ENCODE results near the gene EMP2.
"Not testable (repeated sequence)": the region's sequence is repeated elsewhere in the genome, so short reads cannot be mapped to it uniquely, and the experiment has no call there.

EMP2 gene

GRCh38 chr16:10552281-10552680, 28.1 kb downstream of the EMP2 start:
- no peak for DNase-seq (ENCODE audit: low read depth, low spot score)

- no peak for DNase-seq (ENCODE audit: low read depth, low spot score)
These were observed 28.5 kb downstream of the EMP2 start for GRCh38 chr16:10551881-10552280.

DNA sequence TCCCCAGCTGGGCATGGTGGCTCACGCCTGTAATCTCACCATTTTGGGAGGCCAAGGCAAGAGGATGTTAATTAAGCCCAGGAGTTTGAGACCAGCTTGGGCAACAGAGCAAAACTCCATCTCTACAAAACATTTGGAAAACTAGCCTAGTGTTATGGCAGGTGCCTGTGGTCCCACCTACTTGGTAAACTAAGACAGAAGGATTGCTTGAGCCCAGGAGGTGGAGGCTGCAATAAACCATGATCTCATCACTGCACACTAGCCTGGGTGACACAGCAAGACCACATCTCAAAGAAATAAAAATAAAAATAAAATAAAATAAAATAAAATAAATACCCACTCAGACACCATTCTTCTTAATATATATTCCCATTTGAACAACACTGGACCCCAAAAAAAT, 32.0 kb downstream of the EMP2 start:
- DNase-seq (ENCODE audit: low read depth, low spot score) = no peak

DNA sequence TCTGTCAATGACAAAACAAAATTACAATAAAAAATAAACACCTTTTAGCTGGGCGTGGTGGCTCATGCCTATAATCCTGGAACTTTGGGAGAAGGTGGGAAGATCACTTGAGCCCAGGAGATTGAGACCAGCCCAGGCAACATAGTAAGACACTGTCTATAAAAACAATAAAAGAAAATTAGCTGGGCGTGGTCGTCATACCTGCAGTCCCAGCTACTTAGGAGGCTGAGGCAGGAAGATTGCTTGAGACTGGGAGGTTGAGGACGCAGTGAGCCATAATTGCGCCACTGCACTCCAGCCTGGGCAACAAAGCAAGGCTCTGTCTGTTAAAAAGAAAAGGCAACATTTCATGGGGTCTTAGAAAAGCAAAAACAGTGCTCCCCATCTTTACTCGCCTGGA, 32.7 kb downstream of the EMP2 start:
- no peak for DNase-seq (ENCODE audit: low read depth, low spot score)

DNA sequence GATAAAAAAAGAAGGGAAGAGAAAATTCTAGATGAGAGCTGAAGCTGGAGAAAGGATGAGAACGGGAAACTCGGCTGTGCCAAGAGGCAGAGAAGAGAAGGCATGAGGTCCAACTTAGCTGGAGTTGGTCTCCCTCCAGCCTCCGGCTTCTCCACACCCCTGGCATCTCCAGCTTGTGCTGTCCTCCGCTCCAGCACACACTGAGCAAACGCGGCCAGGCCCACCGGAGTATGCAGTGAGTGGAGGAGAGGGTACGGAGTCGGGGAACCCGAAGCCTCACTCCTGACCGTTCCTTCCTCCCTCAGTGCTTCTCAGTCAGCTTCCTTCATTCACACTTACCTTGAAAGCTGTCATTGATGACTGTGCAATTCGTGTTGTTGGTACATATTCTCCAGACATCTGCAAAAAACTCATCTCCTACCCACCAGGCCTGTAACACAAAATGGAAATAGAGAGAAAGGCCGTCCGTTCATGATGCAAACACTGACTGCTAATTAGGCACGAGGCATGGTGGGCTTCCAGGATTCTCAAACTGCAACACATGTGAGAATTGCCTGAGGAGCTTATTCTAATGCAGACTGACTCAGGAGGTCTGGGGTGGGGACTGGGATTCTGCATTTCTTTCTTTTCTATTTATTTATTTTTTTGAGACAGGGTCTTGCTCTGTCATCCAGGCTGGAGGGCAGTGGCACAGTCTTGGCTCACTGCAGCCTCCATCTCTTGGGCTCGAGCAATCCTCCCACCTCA, 37.0 kb downstream of the EMP2 start:
- no peak for DNase-seq (ENCODE audit: low read depth, low spot score)

DNA sequence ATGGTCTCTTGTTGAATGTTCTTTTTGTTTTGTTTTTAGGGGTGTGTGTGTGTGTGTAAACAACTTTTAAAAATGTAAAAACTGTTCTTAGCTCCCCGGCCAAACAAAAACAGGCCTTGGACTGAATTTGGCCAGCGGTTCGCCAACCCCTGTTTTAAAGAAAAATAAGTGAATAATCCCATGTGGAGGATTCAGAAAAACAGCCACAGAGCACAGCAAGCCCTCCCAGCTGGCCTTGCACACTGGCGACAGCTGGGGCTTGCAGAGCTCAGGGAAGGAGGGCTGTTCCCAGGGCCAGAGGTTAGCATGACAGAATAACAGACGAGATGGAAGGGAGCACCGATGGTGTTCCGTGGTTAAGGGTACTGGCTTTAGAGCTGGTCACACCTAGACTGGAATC, 39.0 kb downstream of the EMP2 start:
- DNase-seq (ENCODE audit: low read depth, low spot score) = no peak

DNA sequence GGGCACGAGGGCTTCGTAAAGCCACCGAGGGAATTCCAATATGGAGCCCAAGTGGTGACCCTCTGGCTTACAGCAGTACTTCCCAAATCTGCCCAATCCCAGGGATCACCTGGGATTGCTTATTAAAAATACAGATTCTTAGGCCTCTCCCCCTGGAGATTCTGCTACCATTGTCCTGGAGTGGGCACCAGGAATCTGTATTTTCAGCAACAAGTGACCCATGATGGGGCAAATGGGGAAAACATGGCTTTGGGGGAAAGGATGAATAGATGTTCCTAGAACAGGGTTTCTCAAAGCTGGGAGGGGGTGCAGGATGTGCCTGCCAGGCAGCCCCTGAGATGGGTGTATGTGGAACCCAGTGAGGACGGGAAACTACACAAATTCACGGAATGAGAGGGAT, 40.6 kb downstream of the EMP2 start:
- no peak for DNase-seq (ENCODE audit: low read depth, low spot score)

GRCh38 chr16:10539236-10539635, 41.2 kb downstream of the EMP2 start:
- no peak for DNase-seq (ENCODE audit: low read depth, low spot score)

DNA sequence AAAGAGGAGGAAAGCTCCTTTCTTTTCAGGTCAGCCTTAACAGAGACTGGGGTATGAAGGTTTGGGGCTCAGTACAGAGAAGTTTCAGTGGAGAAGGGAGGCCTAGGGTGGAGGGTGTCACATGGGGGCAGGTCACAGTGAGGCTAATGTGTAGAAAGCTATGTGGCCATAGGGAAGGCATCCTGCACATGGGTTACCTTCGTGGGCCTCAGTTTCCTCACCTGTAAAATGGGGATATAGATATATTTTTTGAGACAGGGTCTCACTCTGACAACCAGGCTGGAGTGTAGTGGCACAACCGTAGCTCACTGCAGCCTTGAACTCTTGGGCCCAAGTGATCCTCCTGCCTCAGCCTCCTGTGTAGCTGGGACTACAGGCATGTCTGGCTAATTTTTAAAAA, 41.8 kb downstream of the EMP2 start:
- DNase-seq (ENCODE audit: low read depth, low spot score) = no peak

DNA sequence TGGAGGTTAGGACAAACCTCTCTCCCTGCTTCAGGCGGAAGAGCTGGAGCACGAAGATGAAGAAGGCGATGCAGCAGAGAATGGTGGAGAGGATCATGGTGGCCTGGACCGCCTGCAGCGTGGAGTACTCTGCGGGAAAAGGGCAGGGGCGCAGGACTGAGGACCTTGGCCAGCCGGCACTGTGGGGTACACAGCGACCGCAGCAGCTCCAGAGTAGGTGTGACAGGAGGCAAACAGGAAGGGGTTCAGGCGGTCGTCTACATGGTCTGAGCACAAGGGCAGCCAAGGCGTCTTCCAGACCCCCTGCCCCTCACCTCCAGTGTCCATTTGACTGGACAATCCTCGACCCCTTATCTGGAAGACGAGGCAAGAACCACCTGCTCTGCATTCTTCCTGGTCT, 42.5 kb downstream of the EMP2 start:
- no peak for DNase-seq (ENCODE audit: low read depth, low spot score)

GRCh38 chr16:10536814-10537389, 43.5 kb downstream of the EMP2 start:
- no peak for DNase-seq (ENCODE audit: low read depth, low spot score)

GRCh38 chr16:10536328-10536727, 44.1 kb downstream of the EMP2 start:
- not testable (repeated sequence) for DNase-seq (ENCODE audit: low read depth, low spot score)

- DNase-seq (ENCODE audit: low read depth, low spot score) = no peak
These were observed 44.9 kb downstream of the EMP2 start for GRCh38 chr16:10535461-10535860.

DNA sequence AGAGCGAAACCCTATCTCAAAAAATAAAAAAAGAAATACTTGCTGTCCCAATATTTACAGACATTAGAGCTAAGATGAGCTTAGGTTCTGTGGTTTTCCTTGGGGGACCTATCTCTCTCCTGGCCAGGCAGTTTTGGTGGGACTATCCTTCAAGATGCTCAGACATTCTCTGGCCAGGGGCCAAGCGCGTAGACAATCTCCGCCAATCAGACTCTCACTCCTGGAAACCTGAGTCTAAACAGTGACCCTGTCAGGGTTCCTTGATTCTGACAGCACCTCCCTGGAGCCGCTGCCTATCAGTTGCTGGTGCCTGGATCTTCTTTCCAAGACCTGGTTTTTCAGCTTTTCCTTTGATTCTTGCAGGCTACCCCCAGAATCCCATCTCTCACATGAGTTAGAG, 45.6 kb downstream of the EMP2 start:
- DNase-seq (ENCODE audit: low read depth, low spot score) = peak; percentile 23

GRCh38 chr16:10533612-10534011, 46.8 kb downstream of the EMP2 start:
- DNase-seq (ENCODE audit: low read depth, low spot score) = not testable (repeated sequence)

GRCh38 chr16:10531582-10531981, 48.8 kb downstream of the EMP2 start:
- DNase-seq (ENCODE audit: low read depth, low spot score) = no peak

- DNase-seq (ENCODE audit: low read depth, low spot score) = no peak
These were observed 49.7 kb downstream of the EMP2 start for GRCh38 chr16:10530685-10531084.

DNA sequence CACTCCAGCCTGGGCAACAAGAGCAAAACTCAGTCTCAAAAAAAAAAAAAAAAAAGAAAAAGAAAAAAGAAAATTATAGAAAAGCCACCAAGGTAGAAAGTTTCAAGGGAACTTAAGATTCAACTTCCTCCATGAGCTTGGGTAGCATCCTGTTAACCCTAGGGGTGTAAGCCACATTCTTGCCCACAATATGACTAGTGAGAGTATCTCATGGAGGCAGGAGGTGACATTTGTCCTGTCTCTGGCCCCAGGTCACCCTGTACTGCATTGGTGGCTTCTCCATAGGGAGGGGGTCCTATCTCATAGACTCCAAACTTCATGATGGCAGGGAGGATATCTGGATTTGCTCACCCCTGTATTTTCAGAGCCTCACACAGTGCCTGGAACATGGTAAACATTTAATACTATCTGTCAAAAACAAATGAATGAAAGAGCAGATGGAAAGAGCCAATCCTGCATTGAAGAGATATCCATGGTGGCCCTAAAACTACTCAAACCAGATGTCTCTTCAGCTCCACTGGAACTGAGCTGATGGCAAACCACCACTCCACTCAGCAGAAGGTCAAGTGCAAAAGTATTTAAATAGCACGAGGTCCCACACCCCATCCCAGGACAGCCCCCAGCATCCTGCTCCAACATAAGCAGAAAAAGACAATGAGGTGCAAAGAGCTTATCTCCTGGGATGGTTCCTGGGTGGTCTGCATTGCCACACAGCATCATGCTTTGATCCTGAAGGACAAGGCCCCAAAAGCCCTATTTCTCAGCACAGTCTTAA, 50.3 kb downstream of the EMP2 start:
- DNase-seq (ENCODE audit: low read depth, low spot score) = no peak

DNA sequence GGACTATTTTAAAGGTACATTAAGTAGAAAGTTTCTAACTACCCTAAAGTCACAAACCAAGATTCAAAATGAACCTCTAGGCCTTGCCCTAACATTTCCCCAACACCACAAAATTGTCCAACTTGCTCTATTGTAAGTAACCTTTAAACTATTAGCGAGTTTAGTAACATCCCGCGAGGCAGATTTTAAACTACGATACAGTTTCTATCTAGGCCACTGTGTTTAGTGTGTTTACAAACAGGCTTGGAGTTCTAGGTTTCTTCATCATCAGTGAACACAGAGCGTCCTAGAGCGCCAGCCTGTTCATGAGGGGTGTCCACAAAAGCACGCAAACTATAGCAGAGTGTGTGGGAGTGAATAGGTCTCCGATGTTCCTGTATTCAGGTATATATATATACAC, 51.8 kb downstream of the EMP2 start:
- DNase-seq (ENCODE audit: low read depth, low spot score) = no peak

DNA sequence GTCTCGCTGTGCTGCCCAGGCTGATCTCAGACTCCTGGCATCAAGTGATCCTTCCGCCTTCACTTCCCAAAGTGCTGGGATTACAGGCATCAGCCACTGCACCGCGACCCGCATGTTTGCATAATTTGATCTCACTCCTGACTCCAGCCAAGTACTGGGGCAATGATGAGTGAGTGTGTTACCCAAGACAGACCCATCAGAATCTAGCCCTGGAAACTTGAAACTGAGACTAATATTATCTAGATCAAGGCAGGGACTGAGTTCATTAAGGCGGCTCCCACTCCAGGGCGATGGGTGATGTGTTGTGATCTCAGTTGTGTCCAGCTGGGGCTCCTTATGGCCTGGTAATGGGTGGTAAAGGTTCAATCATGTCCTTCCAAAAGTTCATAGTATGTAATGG, 53.4 kb downstream of the EMP2 start:
- DNase-seq (ENCODE audit: low read depth, low spot score) = no peak

- DNase-seq (ENCODE audit: low read depth, low spot score) = peak; percentile 53
These were observed 55.1 kb downstream of the EMP2 start for GRCh38 chr16:10525214-10525825.

DNA sequence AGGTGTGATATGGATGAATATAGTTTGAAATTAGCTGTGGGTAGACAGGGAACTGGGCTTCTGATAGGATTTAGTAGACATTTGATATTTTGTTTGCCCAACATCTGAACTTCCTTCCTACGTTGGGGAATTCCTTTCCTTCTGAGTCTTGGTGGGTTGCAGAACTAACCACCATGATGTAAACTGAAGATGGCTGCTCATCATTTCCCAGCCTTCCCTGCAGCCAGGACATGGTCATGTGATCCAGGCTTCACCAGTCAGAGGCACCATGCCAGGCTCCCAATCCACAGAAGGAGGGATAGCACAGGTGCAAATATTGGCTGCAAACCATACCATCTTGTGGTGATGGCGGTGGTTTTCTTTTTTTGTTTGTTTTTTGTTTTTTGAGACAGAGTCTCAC, 57.4 kb downstream of the EMP2 start:
- DNase-seq (ENCODE audit: low read depth, low spot score) = no peak

Measured in ELF-1 (cell line).